OCI-LY3 (cell line): ENCODE measurements around the gene RERE.

ENCODE experiments used
- H2AFZ ChIP-seq: fragments of 200-600, 300-600 bp; shearing (Covaris generic); 2 replicates; pipeline ENCODE4 v1.6.0; 2014; ENCODE audit warnings: antibody characterized with exemption, low read depth, low read length
- H3K27ac ChIP-seq: fragments of 200-600, 300-600 bp; sonication (generic); 2 replicates; pipeline ENCODE4 v1.5.1; 2014; ENCODE audit warnings: mild to moderate bottlenecking, low read length, moderate library complexity, mixed read lengths
- H3K27me3 ChIP-seq: fragments of 200-600, 300-600 bp; sonication (generic); 2 replicates; pipeline ENCODE4 v1.6.1; 2014; ENCODE audit warnings: low read depth, low read length, mixed read lengths
- H3K36me3 ChIP-seq: fragments of 200-600, 300-600 bp; sonication (generic); replicated peaks from 2 replicates; pipeline ENCODE3; 2014; ENCODE audit warnings: low read depth, low read length, mixed read lengths
- H3K4me1 ChIP-seq: fragments of 300-600, 200-600 bp; sonication (generic); 2 replicates; pipeline ENCODE4 v1.6.1; 2014; ENCODE audit warnings: low read length, mixed read lengths
- H3K4me2 ChIP-seq: fragments of 200-600, 300-600 bp; sonication (generic); 2 replicates; pipeline ENCODE4 v1.6.1; 2014; ENCODE audit warnings: low read length, mixed read lengths
- H3K4me3 ChIP-seq: fragments of 300-600, 200-600 bp; sonication (generic); 2 replicates; pipeline ENCODE4 v1.5.1; 2014; ENCODE audit warnings: antibody characterized with exemption, mild to moderate bottlenecking, low read length, moderate library complexity
- H3K79me2 ChIP-seq: fragments of 300-600, 200-600 bp; shearing (Covaris generic); 2 replicates; pipeline ENCODE4 v1.6.1; 2014; ENCODE audit warnings: mild to moderate bottlenecking, low read length, mixed read lengths
- H3K9ac ChIP-seq: fragments of 300-600, 200-600 bp; shearing (Covaris generic); 2 replicates; pipeline ENCODE4 v1.6.0; 2014; ENCODE audit warnings: mild to moderate bottlenecking, low read length, moderate library complexity
- H3K9me3 ChIP-seq: fragments of 200-600, 300-600 bp; shearing (Covaris generic); 2 replicates; pipeline ENCODE4 v1.6.1; 2014; ENCODE audit warnings: low read length, mixed read lengths; ENCODE audit not compliant: insufficient read depth
- H4K20me1 ChIP-seq: fragments of 200-600, 300-600 bp; sonication (generic); 2 replicates; pipeline ENCODE4 v1.6.1; 2016; ENCODE audit warnings: low read length, mixed read lengths; ENCODE audit not compliant: insufficient read depth
- CTCF ChIP-seq: fragments of 200-600, 300-600 bp; sonication (generic); IDR thresholded peaks from 2 replicates; pipeline ENCODE4 v1.5.1; 2014; ENCODE audit warnings: antibody characterized with exemption, low read length, low read depth
- EZH2phosphoT487 ChIP-seq: fragments of 200-600 bp; shearing (Covaris generic); IDR thresholded peaks from 2 replicates; pipeline ENCODE4 v1.6.1; 2018; ENCODE audit warnings: antibody characterized with exemption, mixed run types, low read depth

Gene RERE

GRCh38 chr1:8411803-8412182, 405.6 kb downstream of the RERE start:
- Histone ChIP-seq H3K9me3 (no peaks in the 10 kb centered on the region), H3K4me2 (no peak overlapping the region), H3K79me2 (peaks cover 11% of the 10 kb centered on the region; the same call in 1 of the 2 replicates), H3K27me3 (no peaks in the 10 kb centered on the region), H3K4me3 (no peak overlapping the region), H3K4me1 (no peaks in the 10 kb centered on the region), H4K20me1 (peaks cover 21% of the 10 kb centered on the region; the same call in 1 of the 2 replicates), H3K9ac (no peak overlapping the region), H2AFZ (no peak overlapping the region), H3K27ac (no peak overlapping the region), H3K36me3 (peaks cover 16% of the 10 kb centered on the region)
- TF ChIP-seq EZH2phosphoT487, result no peak
- TF ChIP-seq CTCF, result no peak

- no peaks in the 10 kb centered on the region for H3K4me1 ChIP-seq
- no peak for TF ChIP-seq CTCF
- no peak for TF ChIP-seq EZH2phosphoT487
- H3K9me3 ChIP-seq, result no peaks in the 10 kb centered on the region
- peaks cover 21% of the 10 kb centered on the region; the same call in 1 of the 2 replicates for H4K20me1 ChIP-seq
- H3K27me3 ChIP-seq, result no peaks in the 10 kb centered on the region
- no peak overlapping the region for H2AFZ ChIP-seq
- no peak overlapping the region for H3K4me3 ChIP-seq
- H3K79me2 ChIP-seq, result peaks cover 11% of the 10 kb centered on the region; the same call in 1 of the 2 replicates
- H3K4me2 ChIP-seq, result no peak overlapping the region
- H3K9ac ChIP-seq, result no peak overlapping the region
- H3K27ac ChIP-seq, result no peak overlapping the region
- H3K36me3 ChIP-seq, result peaks cover 13% of the 10 kb centered on the region
These were observed 406.6 kb downstream of the RERE start for GRCh38 chr1:8410791-8411190.

- Histone ChIP-seq H3K27ac (no peak overlapping the region), H3K27me3 (no peaks in the 10 kb centered on the region), H3K79me2 (peaks cover 11% of the 10 kb centered on the region; the same call in 1 of the 2 replicates), H3K4me3 (no peak overlapping the region), H3K9me3 (no peaks in the 10 kb centered on the region), H2AFZ (no peak overlapping the region), H3K4me2 (no peak overlapping the region), H3K4me1 (no peaks in the 10 kb centered on the region), H3K36me3 (peaks cover 13% of the 10 kb centered on the region), H3K9ac (no peak overlapping the region), H4K20me1 (peaks cover 19% of the 10 kb centered on the region; the same call in 1 of the 2 replicates)
- TF ChIP-seq CTCF, result no peak
- no peak for TF ChIP-seq EZH2phosphoT487
These were observed 407.8 kb downstream of the RERE start for GRCh38 chr1:8409606-8410005.

- TF ChIP-seq EZH2phosphoT487, result no peak
- peak; percentile 15 for TF ChIP-seq CTCF
- Histone ChIP-seq H4K20me1 (peaks cover 16% of the 10 kb centered on the region; the same call in 1 of the 2 replicates), H3K79me2 (peaks cover 11% of the 10 kb centered on the region; the same call in 1 of the 2 replicates), H3K4me2 (no peak overlapping the region), H3K27ac (no peak overlapping the region), H3K36me3 (peaks cover 13% of the 10 kb centered on the region), H2AFZ (no peak overlapping the region), H3K27me3 (no peaks in the 10 kb centered on the region), H3K9me3 (no peaks in the 10 kb centered on the region), H3K4me1 (no peaks in the 10 kb centered on the region), H3K9ac (no peak overlapping the region), H3K4me3 (no peak overlapping the region)
These were observed 408.3 kb downstream of the RERE start for GRCh38 chr1:8409106-8409505.
